NCI-H345 (cell line): ENCODE data around the gene ENKD1.

ENCODE experiments used
- DNase-seq: peaks from one replicate; lab custom pipeline; 2025; lab: John Stamatoyannopoulos, UW

ENKD1 gene

DNA sequence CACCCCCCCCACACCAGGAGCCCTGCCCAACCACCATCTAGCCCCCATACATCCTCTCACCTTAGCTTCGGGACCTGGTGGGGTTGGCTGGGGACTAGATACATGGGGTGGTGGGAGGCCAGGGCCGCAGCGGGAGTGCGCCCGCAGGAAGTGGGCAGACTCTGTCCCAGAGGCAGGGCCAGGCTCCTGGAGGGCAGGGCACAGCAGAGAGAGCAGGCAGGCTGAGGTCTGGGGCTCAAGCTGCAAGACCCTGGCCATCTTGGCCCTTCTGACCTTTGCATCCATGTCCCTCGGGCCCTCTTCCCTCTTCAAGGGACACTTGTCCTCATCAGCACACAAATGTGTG is 2.7 kb downstream of the ENKD1 start:
- no peak for DNase-seq

DNA sequence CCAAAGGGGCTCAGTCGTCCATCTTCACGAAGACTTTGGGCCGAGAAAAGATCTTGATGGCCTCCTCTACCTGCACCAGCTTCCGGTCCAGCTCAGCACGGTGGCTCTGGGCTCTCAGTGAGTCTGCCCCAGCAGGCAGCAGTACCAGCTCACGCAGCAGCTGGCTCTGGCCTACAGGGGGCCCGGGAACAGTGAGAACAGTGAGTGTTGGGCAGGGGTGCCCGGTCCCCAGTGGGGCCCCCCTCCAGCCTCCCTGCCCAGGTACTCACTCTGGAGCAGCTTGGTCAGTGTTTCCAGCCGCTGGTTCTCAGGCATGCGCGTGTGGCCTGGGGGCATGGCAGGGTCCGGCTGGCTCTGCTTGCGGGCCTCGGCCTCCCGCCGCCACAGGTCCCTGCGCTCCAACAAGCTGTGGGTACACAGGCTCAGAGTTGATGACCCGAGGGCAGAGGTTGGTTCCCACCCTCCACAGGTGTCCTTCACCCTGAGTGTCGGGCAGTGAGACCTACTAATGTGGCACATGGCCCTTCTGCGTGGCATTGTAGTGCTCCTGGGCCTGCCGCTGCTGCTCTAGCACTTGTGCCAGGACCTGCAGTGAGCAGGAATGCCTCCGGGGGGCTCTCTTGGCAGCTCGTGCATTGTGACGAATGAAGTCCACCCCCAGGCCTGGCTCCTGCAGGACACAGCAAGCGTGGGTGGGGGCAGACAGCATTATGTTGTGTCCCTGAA is 3.2 kb downstream of the ENKD1 start:
- DNase-seq: peak; percentile 22

DNA sequence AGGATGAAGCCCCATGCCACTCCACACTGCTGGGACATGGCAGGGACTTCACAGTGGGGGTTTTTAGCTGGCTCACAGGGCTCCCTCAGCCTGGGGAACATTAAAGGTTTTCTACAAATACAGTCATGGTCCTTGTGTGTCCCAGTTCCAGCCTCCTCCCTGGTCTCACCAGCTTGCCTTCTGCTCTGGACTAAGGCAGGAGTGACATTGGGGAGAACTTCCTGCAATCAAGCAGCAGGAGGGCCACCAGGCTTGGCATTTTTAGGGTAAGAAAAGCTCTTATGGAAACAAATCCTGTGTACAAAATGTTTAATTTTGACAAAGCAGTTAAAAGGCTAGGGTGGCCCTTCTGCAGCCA is 3.9 kb downstream of the ENKD1 start:
- DNase-seq: no peak

DNA sequence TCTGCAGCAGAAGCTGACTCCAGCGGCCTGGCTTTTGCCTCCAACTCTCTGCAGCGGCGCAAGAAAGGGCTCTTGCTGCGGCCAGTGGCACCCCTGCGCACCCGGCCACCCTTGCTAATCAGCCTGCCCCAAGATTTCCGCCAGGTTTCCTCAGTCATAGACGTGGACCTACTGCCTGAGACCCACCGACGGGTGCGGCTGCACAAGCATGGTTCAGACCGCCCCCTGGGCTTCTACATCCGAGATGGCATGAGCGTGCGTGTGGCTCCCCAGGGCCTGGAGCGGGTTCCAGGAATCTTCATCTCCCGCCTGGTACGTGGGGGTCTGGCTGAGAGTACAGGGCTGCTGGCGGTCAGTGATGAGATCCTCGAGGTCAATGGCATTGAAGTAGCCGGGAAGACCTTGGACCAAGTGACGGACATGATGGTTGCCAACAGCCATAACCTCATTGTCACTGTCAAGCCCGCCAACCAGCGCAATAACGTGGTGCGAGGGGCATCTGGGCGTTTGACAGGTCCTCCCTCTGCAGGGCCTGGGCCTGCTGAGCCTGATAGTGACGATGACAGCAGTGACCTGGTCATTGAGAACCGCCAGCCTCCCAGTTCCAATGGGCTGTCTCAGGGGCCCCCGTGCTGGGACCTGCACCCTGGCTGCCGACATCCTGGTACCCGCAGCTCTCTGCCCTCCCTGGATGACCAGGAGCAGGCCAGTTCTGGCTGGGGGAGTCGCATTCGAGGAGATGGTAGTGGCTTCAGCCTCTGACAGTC is 4.5 kb downstream of the ENKD1 start:
- no peak for DNase-seq

DNA sequence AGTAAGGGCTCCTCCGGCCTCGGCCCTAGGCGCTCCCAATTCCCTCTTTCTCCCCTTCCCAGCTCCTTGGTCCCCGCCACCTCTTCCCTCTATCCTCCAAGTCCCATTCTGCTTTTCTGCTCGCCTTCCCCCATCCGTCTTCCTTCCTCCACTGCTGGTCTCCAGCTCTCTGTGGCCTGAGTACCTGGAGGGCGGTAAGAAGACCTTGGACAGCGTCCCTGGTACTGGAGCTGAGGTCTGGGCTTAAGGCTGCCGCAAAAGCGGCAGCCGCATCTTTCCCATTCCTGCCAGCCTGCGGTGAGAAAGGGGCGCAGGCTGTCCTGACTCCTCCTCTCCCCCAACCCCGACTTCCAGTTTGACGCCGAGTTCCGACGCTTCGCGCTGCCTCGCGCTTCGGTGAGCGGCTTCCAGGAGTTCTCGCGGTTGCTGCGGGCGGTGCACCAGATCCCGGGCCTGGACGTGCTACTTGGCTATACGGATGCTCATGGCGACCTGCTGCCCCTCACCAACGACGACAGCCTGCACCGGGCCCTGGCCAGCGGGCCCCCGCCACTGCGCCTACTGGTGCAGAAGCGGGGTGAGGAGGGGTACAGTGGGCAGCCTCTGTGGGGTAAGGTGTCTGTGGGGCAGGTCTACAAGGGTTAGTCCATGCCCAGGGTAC is 5.3 kb downstream of the ENKD1 start:
- DNase-seq: no peak

DNA sequence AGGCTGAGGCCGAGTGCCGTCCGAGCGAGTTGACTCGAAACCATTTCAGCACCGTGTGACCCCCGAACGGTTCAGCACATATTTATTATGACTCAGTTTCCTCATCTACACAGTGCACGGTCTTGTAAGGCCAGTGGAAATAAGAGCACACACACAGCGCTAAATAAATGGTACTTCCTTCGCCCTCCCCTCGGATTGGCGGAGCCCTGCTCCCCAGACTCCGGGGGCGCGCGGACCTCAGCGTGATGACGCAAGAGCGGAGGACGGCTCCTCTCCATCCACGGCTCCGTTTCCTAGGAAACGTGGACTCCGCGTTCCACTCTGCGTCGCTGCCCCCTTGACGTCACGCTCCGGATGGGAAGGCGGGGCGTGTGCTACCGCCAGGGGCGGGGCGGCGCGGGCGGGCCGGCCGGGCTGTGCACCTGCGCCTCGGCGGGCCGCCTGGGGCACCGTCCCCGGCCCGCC is 6.0 kb downstream of the ENKD1 start, which contains the start of gene PARD6A:
Gene PARD6A (plus strand): TSS at position 397 of the 465 bp plus-strand sequence. CDS start 79 bp downstream, outside the sequence.
- peak; percentile 94 for DNase-seq

DNA sequence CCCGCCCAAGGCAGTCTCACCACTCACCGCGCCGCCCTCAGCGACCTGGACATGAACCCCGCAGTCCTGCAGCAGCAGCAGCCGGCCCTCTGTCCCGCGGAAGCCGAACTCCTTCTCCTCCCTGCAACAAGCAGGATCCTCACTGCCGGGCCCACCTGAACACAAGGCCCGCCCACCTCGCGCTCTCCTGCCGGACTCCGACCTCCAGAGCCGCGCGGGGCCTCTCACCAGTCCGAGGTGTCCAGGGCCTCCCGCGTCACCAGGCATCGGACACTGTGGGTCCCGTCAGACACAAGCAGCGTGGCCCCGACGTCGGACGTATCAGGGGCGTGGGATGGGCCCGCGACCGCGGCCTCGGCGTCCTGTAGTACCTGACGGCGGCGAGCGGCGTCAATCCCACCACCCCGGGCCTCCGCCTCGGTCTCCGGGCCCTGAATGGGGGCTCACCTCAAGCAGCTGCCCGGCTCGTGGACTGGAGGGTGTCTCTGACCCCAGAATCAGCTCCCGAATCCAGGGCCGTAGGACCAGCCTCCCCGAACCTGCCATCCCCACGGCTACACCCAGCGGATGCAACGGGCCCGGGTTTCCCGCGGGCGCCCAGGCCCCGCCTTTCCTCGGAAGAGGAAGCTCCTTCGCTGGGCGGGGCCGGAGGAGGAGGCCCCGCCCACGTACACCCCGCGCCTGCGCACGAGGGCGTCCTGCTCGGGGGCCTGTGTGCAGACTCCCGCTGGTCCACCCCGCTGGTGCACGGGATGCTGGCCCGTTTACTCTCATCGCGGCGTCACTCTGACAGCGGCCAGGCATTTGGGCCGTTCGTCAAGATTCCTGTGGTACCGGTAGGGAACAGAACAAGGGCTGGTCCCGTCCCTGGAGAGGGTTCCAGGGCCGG is 6.6 kb downstream of the ENKD1 start, which contains the start of gene ACD:
Gene ACD (minus strand): TSS at position 586 of the 889 bp plus-strand sequence. CDS start 40 bp downstream, at position 546.
- DNase-seq: peak; percentile 90

DNA sequence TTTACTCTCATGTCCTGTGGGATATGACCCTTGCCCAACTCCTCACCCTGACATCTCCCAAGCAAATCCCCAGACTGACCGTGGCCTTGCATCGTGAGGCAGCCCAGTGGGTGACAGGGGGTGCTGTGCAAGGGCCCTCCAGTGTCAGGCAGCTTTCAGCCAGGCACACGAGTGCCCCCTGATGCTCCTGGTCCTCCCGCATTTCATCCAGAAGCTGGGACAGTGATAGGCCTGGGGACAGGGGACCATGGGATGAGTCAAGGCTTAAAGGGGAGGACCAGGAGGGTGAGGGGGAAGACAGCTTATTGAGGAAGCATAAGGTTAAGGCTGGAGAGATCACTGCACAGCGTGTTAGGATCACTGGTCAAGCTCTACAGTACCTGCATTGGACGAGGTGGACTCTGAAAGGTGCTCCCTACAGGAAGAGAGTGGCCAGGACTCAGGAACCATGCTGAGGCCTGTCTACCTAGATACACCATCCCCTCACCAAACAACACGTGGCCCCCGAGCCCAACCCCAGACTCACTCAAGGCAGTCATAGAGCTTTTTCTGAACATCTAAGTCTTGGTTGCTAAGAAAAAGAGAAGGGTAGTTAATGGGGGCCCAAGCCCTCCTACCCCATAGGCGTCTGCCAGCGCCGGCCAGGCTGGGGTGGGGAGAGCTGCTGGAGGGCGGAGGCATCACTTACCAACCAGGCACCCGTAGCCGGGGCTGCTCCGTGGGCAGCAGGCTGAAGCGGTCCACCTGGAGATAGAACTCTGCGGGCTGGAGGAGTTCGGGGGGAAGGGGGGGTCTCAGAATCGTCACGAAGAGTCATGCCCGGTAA is 7.5 kb downstream of the ENKD1 start:
- DNase-seq: no peak

DNA sequence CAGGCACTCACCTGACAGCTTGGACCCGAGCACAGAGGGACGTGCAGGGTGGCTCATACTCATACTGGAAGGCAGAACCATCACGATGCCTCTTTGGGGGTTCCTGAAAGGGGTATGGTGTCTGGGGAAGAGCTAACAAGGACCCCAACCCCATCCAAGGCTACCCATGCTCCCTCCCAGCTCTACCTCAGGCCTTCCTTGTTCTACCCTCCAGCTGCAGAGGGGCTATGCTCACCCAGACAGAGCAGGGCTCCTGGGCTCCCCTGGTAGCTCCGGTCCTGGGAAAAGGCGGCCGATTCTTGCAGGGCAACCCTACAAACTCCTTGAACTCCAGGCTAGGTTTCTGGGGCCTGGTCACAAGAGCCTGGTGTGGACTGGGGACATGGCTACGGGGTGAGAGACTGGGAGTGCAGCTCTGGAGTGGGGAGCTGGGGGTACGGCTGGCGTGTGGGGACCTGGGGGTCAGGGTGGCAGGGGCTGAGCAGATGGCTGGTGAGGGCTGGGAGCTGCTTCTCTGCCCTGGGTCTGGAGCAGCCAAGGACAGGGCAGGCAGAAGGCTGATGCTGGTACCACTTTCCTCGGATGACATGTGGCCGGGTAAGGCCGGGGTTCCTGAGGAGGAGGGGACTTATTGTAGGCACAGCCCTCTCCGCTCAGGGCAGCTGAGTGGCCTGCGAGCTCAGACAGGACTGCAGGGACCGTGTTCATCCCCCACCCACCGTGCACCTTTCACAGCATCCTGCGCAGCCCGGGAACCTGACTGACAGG is 8.6 kb downstream of the ENKD1 start:
- DNase-seq: no peak

DNA sequence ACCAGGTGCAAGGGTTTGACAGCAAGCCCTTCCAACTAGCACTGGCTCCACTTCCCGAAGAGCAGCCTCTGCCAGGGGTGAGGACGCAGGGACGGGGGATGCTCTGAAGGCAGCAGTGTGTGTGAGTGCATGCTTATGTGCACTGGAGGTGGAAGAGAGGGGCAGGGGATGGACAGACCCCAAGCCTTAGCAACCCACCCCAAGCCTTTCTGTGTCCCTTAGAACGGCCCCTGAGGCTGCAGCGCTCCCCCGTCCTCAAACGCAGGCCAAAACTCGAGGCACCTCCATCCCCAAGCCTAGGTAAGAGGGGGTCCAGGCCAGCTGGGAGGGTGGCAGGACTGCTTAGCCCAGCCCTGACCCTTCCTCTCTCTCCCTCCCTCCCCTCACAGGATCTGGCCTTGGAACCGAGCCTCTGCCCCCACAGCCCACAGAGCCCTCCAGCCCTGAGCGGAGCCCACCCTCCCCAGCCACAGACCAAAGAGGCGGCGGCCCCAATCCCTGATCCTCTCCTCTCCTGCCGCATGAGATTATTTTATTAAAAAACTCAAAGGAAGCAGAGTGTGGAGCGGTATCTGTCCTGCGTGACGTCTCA is 9.4 kb downstream of the ENKD1 start:
- no peak for DNase-seq

DNA sequence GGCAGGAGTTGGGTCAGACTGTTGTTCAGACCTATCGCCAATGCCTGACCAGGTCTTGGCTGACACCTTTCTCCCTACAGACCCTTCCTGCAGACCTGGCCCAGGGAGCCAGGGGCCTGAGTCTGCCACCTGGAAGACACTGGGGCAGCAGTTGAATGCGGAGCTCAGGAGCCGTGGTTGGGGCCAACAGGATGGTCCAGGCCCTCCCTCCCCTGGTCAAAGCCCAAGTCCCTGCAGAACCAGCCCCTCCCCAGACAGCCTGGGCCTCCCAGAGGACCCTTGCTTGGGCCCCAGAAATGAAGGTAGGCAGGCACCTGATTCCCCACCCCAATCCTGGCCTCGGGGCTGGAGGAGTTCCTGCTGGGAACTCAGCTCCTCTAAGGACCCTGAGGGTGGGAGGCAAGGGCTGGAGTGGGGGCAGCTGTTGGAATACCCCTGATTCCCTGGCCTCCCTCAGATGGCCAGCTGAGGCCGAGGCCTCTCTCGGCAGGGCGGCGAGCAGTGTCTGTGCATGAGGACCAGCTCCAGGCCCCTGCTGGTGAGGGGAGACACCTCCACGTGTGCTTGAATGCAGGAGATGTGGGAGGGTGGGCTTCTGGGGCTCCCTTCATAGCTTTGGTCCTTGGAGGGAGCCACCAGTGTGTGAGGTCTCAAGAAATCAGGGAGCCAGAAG is 10.1 kb downstream of the ENKD1 start:
- no peak for DNase-seq

DNA sequence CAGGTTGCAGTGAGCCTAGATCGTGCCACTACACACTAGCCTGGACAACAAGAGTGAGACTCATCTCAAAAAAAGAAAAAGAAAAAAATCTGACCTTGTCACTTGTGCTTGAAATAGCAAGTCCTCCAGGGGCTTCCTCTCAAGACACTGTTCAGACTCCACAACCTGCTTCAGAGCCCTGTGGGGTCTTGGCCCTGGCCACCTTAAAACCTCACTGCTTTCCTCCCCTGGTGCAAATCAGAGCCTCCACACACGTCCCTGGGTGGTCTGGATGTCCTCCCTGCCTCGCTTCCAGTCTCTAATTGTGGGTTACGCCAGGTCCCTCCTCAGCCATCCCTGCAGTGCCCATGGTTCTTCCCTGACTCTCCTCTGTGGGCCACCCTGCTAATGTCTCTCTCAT is 11.2 kb downstream of the ENKD1 start:
- DNase-seq: no peak

DNA sequence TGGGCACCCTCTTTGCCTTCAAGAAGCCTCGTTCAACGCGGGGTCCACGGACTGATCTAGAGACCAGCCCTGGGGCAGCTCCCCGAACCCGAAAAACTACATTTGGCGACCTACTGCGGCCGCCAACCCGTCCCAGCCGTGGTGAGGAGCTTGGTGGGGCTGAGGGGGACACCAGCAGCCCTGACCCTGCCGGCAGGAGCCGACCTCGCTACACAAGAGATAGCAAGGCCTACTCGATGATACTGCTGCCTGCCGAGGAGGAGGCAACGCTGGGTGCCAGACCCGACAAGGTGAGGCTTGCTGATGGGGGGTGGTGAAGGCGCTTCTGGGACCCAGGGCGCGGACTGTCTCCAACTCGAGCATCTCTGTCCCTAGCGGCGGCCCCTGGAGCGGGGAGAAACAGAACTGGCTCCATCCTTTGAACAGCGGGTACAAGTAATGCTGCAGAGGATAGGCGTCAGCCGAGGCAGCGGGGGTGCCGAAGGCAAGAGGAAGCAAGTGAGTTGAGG is 12.1 kb downstream of the ENKD1 start:
- DNase-seq: no peak

DNA sequence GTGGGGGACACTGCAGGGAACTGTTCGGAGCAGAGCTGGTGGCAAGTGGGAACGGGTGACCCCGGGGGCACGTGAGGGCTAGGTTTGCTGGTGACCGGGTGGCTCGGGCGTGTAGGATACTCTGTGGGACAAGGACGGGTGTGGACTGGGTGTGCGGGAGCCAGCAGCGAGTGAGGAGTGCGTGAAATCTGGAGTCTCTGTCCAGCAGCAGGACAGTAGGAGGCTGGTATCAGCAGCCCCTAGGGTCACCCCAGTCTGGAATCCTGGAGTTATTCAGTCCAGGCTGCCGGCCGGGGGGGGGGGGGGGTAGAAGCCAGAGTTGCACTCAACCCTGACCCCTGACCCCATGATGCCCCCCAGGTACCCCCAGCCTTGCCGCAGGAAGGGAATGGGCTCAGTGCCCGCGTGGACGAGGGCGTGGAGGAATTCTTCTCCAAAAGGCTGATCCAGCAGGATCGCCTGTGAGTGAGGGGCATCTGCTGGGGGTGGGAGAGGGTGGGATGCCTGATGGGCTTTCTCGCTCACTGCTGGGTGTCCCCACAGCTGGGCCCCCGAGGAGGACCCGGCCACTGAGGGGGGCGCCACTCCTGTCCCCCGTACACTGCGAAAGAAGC is 12.7 kb downstream of the ENKD1 start:
- DNase-seq: no peak

DNA sequence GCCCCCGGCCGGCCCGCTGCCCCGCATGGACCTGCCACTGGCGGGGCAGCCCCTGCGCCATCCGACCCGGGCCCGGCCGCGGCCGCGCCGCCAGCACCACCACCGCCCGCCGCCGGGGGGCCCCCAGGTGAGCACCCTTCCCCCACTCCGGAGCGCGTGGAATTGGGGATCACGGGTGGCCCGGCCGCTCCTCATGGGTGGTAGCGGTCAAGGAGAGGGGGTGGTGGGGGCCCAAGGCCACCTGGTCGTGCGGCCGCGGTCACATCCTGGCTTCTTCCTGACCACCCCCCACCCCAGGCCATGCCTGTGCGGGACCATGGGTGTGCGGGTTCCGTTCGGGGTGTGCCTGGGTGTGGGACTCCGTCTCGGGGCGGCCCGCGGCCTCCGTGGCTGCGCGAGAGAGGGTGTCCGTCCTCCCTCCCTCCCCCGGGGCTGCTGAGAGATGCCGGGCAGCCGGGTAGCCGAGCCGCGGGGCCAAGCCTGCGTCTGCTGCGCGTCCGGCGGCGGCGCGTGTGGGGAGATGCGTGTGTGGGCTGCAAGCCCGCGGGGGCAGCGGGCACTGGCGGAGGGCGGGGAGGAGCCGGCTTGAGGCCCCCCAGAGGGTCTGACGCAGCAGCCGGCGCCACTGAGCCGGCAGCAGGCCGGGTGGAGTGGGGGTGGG is 13.3 kb downstream of the ENKD1 start:
- DNase-seq: no peak

DNA sequence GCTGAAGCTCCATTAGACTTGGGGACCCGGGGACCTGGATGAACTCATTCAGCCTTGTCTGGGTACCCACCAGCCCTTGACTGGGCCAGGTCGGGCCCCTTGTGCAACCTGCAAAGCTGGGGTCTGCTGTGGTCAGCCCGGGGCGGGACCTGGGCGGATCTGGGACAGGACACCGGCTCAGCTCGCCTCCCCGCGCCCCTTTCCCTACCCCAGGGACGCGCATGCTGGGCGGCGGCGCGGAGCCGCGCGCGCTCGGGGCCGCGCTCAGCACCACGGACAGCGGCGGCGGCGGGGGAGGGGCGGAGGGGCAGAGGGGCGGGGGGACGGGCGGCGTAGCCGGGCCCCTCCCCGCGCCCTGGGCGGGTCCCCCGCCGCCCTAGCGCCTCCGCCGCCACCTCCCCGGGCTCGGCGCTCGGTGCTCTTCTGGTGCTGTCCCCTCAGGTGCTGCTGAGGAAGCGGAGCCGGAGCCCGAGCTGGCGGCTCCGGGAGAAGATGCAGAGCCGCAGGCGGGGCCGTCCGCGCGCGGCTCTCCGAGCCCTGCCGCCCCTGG is 13.9 kb downstream of the ENKD1 start:
- DNase-seq: peak; percentile 32

DNA sequence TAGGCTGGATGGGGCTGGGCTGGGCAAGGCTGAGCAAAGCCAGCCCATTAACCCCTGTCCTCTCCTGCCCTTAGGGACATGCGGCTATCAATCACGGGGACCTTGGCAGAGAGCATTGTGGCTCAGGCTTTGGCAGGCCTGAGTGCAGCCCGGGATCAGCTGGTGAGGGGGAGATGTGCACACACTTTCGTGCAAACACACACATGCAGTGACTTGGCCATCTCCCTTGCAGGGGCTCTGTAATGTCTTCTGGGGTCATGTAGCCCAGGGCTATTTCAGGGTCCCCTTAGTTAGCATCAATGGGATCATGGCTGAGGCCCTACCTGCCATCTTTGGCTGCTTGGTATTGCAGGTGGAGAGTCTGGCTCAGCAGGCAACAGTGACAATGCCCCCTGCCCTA is 14.7 kb downstream of the ENKD1 start:
- DNase-seq: no peak

DNA sequence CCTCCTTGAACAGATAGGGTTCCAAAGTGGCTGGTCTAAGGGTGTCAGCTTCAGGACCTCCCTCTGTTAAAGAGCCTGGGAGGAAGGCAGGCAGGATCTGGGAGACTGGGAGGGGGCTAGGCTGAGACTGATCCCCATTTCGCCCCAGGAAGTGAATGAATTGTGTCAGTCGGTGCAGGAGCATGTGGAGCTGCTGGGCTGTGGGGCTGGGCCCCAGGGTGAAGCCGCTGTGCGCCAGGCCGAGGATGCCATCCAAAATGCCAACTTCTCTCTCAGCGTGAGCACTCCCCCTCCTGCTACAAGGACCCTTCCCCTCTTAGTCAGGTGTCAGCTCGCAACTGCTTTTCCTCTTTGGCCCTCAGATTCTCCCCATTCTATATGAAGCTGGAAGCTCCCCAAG is 15.5 kb downstream of the ENKD1 start:
- no peak for DNase-seq
